GM19467 (cell line): ENCODE measurements around the gene KRTAP4-9.
"Not testable (repeated sequence)": the region's sequence is repeated elsewhere in the genome, so short reads cannot be mapped to it uniquely, and the experiment has no call there.

Experiments used
- ATAC-seq: cut with Tn5 transposase; IDR thresholded peaks from one replicate; pipeline ENCODE4 v1.9.1; 2021; ENCODE audit warnings: mild to moderate bottlenecking, moderate library complexity; ENCODE audit not compliant: unreplicated experiment

KRTAP4-9 gene

DNA sequence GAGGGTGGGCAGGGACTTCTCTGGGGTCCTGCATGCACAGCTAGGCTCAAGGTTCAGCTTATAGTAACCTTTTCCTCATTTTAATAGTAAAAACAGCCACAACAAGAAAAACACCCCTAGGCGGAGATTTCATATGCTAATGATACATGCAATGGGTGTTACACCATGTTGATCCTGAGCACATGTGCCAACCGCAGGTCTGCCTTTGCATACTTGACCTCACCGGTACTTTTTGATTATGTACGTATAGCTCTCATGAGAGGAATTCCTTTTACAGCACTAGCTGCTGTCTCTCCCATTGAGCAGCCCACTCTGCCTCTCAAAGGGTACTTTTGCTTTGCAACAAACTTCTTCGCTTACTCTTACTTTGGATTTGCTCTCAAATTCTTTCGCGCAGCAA lies 9.1 kb upstream of the KRTAP4-9 start:
- no peak for ATAC-seq

DNA sequence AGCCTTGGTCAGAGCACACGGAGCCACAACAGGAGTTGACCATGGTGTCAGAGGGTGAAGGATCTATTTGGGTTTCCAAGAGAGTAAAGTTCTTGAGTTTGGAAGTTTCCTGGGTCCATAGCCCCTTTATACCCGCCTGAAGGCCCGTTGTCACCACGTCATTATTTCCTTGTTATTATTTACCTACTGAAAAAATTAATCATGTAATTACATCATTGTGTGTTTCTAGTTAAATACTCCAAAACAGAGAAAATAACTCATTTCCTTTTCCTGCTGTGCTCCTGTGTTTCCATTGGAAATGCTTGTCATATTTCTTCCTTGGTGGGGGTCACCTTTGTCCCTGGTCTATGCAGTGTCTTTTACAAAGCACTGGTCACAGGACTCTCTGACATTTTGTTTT lies 7.1 kb upstream of the KRTAP4-9 start, which contains the start of gene KRTAP4-8:
TSS of gene KRTAP4-8 (minus strand) at position 101 of the 400 bp plus-strand sequence. CDS start at position 43, 58 bp downstream.
- ATAC-seq: no peak

DNA sequence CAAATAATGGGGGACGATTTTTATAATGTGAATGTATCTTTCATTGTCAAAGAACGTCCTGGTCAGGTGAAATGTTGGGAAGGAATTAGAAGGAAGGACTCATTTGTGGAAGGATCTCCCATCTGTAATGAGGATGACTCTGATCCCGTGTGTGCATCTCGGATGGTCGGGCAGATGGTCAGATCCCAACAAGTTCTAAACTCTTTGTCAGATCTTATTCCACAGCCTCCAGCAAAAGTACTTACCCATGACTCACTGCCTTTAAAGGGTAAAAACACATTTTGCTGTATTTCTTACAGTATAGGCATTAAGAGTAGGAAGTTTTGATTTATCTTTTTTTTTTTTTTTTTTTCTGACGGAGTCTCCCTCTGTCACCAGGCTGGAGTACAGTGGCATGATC lies 6.7 kb upstream of the KRTAP4-9 start:
- ATAC-seq: no peak

DNA sequence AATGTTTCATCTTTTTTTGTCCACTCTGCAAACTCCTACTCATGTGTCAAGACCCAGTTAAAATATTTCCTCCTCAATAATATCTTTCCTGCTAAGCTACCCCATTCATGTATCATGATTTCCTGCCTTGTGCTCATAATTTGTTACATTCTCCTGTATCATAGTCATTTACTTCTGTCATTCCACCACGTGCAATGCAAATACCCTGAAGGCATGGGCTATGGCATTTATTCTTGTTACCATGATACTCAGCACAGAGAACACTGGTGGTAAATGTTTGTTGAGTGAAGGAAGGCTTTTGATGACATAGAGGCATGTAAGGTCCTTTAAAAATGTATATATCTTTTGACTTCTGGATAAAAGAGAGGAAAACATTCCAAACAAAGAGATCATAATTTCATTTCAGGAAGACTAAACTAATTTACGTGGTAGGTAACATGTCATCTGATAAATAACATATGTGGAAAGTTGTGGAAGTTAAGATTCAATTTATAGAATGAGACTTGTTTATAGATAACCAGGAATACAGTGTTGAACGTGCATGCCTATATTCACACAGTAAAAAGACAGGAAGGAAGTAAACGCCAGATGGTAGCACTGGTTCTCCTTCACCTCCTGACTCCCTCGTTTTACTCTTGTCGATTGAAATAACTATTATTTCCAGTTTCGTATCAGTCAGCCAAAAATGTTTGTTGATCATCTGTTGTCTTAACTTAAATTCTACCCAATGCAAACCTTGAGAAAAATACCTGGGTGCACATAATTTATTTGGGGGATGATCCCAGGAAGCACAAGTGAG lies 5.3 kb upstream of the KRTAP4-9 start:
- not testable (repeated sequence) for ATAC-seq

DNA sequence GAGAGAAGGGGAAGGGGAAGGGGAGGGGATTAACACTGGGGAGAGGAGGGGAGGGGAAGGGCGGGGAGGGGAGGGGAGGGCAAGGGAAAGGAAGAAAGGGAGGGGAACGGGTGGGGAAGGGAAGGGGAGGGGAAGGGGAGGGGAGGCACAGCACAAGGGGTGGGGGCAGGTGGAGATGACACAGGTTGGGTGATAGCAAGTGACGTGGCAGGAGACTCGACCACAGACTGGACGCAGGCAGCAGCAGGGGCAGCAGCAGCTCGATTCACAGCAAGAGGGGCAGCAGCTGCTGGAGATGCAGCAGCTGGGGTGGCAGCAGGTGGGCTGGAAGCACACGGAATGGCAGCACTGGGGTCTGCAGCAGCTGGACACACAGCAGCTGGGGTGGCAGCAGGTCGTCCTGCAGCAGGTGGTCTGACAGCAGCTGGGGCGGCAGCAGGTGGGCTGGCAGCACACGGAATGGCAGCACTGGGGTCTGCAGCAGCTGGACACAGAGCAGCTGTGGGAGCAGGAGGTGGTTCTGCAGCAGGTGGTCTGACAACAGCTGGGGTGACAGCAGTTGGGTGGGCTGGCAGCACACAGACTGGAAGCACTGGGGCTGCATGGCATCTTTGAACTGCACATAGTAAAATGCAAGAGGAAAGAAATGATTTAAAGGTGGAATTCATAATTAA lies 3.5 kb upstream of the KRTAP4-9 start, which contains the start of gene KRTAP4-16:
TSS of gene KRTAP4-16 (minus strand) at position 624 of the 674 bp plus-strand sequence. CDS start at position 624, 0 bp downstream.
- no peak for ATAC-seq

DNA sequence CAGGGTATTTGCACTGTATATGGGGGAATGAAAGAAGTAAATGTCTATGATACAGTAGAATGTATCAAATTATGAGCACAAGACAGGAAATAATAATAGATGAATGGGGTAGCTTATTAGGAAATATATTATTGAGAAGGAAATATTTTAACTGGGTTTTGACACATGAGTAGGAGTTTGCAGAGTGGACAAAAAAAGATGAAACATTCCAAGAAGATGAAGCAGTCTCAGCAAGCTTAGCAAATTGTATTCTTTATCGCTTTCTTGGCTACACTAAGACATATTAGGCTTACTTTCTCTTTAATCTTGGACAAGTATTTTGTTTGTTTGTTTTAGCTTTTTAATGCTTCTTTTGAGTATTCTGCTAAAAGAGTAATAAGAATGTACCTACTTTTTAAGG lies 1.3 kb upstream of the KRTAP4-9 start:
- no peak for ATAC-seq

DNA sequence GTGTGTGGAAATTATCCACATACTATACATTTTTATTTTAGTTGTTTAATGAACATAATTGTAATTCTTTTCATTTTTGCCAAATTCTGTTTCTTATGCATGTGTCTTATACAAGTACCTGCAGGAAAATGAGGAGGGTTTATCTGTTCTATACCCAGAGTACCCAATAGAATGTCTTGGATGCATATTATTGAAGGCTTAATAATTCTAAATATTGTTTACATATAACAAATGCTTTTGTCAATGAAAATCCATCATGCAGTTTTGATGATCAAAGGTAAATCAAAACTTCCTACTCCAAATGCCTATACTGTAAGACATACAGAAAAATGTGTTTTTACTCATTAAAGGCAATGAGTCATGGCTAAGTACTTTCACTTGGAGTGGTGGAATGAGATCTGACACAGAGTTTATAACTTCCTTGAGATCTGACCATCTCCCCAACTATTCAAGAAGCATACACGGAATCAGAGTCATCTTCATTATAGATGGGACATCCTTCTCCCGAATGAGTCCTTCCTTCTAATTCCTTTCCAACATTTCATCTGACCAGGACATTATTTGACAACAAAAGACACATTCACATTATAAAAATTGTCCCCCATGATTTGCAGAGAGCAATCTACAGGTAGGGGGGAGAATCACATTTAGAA lies 677 bp upstream of the KRTAP4-9 start:
- not testable (repeated sequence) for ATAC-seq

DNA sequence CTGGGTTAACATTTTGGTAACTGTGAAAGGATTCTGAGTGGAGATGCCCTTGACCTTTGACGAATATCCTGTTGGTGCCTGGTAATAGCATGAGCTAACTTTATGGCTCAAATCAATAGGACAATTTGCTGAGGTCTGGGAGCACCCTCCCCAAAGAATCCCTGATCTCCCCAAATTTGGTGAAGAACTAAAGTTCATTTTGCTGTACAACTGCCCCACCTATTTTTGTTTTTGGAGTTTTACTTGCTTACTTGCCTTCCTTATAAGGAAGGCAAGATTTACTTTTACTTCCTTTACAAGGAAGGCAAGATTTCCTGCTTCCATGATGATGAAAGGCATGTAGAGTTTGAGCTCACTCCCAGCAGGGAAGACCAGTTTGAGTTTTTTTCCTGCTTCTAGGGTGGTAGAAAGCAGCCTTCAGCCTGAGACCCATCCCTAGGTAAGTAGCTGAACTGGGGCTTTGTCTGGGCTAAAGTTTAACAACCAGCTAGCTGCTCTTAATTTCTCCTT lies 2.8 kb downstream of the KRTAP4-9 start:
- no peak for ATAC-seq

DNA sequence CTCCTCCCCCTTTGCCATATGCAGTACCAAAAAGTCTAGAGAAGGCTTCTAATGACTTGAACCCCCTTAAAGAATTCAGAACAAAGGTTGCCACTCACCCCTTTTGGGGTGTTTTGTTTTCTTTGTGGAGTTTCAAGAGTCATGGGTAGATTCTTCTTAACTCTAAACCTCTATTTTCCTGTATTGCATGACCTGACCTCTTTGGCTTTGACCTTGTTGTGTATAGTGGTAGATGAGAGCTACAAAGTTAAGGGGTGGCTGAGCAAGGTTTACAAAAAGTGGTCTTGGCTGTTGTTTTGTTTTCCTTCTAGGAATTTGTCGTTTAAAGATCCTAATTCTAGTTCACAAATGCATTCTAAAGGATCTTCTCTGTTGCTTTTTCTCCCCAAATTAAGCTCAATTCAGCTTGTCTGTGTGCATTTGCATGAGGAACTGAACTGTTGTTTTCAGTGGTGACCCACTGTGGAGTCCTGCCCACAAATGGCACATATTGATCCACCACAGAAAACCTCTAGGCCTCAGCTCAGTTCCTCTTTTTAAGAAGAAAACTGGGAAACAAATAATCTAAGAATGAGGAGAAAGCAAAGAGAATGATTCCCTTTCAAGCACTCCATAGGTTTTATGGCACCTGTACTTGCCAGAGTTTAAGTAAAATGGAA lies 3.7 kb downstream of the KRTAP4-9 start:
- ATAC-seq: not testable (repeated sequence)

DNA sequence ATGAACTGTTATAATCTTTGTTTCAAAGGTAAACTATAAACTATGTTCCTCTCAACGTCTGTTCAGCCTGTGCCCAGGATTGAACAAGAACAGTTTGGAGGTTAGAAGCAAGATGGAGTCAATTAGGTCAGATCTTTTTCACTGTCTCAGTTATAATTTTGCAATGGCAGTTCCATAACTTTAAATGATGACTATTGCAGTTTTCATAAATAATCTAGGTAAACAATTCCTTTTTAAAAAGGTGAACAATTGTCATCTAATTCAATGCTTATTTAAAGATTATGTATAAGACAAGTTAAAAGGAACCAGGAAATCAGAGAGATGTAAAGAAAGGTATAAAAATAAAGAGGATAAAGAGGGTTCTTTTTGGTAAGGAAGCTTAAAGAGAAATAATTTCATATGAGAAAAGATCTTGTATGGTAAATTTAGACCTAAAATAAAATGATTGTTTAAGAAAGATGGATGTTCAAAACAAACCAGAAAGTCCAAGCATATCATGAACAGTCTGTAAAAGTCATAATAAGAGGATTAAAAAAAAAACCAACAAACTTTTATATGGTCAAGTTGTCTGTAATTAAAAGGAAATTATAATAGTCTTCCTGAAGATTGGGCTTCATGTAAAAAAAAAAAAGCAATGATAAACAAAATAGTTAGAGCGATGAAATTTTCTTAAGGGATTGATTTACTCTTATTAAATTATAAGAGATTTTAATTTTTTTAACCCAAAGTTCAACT lies 6.1 kb downstream of the KRTAP4-9 start:
- ATAC-seq: no peak

DNA sequence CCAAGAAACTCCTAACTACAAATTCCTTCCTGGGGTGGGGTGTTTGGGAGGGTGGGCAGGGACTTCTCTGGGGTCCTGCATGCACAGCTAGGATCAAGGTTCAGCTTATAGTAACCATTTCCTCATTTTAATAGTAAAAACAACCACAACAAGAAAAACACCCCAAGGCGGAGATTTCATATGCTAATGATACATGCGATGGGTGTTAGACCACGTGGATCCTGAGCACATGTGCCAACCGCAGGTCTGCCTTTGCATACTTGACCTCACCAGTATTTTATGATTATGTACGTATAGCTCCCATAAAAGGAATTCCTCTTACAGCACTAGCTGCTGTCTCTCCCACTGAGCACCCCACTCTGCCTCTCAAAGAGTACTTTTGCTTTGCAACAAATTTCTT lies 11.1 kb downstream of the KRTAP4-9 start:
- no peak for ATAC-seq

DNA sequence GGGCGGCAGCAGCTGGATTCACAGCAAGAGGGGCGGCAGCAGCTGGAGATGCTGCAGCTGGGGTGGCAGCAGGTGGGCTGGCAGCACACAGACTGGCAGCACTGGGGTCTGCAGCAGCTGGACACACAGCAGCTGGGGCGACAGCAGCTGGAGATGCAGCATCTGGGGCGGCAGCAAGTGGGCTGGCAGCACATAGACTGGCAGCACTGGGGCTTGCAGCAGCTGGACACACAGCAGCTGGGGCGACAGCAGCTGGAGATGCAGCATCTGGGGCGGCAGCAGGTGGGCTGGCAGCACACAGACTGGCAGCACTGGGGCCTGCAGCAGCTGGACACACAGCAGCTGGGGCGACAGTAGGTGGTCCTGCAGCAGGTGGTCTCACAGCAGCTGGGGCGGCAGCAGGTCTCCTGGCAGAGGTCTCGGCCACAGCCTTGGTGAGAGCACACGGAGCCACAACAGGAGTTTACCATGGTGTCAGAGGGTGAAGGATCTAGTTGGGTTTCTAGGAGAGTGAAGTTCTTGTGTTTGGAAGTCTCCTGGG lies 12.7 kb downstream of the KRTAP4-9 start, which contains the start of gene KRTAP4-11:
TSS of gene KRTAP4-11 (minus strand) at position 528 of the 541 bp plus-strand sequence. CDS start at position 470, 58 bp downstream.
- not testable (repeated sequence) for ATAC-seq

DNA sequence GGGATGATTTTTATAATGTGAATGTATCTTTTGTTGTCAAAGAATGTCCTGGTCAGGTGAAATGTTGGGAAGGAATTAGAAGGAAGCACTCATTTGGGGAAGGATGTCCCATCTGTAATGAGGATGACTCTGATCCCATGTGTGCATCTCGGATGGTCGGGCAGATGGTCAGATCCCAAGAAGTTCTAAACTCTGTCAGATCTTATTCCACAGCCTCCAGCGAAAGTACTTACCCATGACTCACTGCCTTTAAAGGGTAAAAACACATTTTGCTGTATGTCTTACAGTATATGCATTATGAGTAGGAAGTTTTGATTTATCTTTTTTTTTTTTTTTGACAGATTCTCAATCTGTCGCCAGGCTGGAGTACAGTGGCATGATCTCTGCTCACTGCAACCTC lies 13.5 kb downstream of the KRTAP4-9 start:
- no peak for ATAC-seq

DNA sequence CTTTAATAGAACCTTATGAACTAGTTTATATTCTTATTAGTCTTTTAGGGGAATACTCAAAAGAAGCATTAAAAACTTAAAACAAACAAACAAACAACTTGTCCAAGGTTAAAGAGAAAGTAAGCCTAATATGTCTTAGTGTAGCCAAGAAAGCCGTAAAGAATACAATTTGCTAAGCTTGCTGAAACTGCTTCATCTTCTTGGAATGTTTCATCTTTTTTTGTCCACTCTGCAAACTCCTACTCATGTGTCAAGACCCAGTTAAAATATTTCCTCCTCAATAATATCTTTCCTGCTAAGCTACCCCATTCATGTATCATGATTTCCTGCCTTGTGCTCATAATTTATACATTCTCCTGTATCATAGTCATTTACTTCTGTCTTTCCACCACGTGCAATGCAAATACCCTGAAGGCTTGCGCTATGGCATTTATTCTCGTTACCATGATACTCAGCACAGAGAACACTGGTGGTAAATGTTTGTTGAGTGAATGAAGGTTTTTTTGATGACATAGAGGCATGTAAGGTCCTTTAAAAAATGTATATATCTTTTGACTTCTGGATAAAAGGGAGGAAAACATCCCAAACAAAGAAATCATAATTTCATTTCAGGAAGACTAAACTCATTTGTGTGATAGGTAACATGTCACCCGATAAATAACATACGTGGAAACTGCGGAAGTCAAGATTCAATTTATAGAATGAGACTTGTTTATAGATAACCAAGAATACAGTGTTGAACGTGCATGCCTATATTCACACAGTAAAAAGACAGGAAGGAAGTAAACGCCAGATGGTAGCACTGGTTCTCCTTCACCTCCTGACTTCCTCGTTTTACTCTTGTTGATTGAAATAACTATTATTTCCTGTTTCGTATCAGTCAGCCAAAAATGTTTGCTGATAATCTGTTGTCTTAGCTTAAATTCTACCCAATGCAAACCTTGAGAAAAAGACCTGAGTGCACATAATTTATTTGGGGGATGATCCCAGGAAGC lies 14.8 kb downstream of the KRTAP4-9 start:
- ATAC-seq: not testable (repeated sequence)

DNA sequence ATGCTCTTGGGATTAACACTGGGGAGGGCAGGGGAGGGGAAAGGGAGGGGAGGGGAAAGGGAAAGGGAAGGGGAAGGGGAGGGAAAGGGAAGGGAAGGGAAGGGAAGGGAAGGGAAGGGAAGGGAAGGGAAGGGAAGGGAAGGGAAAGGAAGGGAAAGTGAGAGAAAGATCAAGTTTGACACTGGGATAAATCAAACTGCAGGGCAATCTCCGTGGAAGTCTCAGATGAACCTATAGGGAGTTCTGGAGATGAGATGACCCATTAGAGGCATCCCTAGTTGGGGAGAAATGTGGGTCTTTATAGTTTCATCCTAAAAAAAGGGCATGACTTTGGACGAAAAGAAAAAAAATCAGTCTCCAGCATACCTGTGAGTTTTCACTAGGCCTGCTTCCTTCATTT lies 16.6 kb downstream of the KRTAP4-9 start:
- ATAC-seq: no peak

DNA sequence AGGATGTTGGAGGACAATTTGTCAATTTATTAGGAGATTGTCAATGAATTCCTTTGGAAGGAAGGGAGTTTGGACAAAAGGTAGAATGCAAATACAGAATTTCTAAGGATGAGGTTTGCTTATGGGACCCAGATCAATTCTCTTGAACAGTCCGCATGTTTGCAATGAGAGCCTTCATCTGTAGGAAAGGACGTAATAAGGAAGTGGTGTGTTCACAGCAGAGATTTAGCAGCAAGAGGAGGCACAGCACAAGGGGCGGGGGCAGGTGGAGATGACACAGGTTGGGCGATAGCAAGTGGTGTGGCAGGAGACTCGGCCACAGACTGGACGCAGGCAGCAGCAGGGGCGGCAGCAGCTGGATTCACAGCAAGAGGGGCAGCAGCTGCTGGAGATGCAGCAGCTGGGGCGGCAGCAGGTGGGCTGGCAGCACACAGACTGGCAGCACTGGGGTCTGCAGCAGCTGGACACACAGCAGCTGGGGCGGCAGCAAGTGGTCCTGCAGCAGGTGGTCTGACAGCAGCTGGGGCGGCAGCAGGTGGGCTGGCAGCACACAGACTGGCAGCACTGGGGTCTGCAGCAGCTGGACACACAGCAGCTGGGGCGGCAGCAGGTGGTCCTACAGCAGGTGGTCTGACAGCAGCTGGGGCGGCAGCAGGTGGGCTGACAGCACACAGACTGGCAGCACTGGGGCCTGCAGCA lies 18.3 kb downstream of the KRTAP4-9 start:
- ATAC-seq: not testable (repeated sequence)

DNA sequence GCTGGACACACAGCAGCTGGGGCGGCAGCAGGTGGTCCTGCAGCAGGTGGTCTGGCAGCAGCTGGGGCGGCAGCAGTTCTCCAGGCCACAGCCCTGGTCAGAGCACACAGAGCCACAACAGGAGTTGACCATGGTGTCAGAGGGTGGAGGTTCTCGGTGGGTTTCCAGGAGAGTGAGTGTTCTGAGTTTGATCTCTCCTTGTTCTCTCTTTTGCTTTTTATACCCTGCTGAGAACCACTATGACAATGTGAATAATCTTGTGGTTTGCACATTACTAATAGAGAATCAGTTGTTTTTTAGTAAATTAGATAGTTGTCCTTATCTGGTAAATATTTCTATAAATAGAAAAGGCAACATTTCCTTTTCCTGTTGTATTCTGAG lies 18.8 kb downstream of the KRTAP4-9 start, which contains the start of gene KRTAP4-12:
TSS of gene KRTAP4-12 (minus strand) at position 192 of the 381 bp plus-strand sequence. CDS start at position 132, 60 bp downstream.
- ATAC-seq: not testable (repeated sequence)

DNA sequence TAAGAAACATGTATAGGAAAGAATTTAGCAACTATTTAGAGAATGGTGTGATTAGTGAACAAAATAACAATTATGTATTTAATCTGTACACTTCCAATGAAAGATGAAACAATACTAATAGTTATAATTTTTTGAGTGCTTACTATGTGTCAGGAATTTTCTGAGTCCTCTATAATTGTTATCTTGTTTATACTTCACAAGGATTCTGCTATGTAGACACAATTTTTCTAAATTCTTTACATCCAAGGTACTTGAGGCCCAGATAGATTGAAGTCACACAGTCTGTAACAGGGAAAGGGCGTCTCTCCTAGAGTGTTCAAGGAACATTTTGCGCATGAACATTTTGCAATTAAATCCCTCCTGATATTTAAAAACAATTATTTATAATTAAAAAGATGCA lies 19.9 kb downstream of the KRTAP4-9 start:
- ATAC-seq: no peak
